GM18498 (cell line): ENCODE measurements around the gene ZNF343.
"Not testable (repeated sequence)": the region's sequence is repeated elsewhere in the genome, so short reads cannot be mapped to it uniquely, and the experiment has no call there.

Experiments used
- ATAC-seq: cut with Tn5 transposase; IDR thresholded peaks from one replicate; pipeline ENCODE4 v1.9.1; 2021; ENCODE audit warnings: mild to moderate bottlenecking, moderate library complexity; ENCODE audit not compliant: unreplicated experiment

ZNF343 gene

GRCh38 chr20:2508631-2509467, at the start of gene ZNF343:
TSS of gene ZNF343 (minus strand) at chr20:2508915. CDS start at chr20:2493895, 15,020 bp downstream.
- peak; percentile 97 for ATAC-seq

GRCh38 chr20:2557873-2558580, 49.3 kb upstream of the ZNF343 start:
- no peak for ATAC-seq

- ATAC-seq: no peak
Measured at GRCh38 chr20:2545594-2545993, 36.9 kb upstream of the ZNF343 start.

GRCh38 chr20:2544211-2544610, 35.5 kb upstream of the ZNF343 start:
- ATAC-seq: no peak

- ATAC-seq: no peak
Measured at GRCh38 chr20:2542361-2542760, 33.6 kb upstream of the ZNF343 start.

GRCh38 chr20:2541940-2542339, 33.2 kb upstream of the ZNF343 start:
- no peak for ATAC-seq

- ATAC-seq: no peak
Measured at GRCh38 chr20:2538931-2539720, 30.4 kb upstream of the ZNF343 start.

- no peak for ATAC-seq
Measured at GRCh38 chr20:2538356-2538755, 29.6 kb upstream of the ZNF343 start.

- ATAC-seq: no peak
Measured at GRCh38 chr20:2537101-2537500, 28.4 kb upstream of the ZNF343 start.

- no peak for ATAC-seq
Measured at GRCh38 chr20:2536560-2536986, 27.9 kb upstream of the ZNF343 start, which contains the start of gene TMC2. TSS of gene TMC2 (plus strand) at chr20:2536573. CDS start at chr20:2536622, 49 bp downstream.

GRCh38 chr20:2535711-2536559, 27.2 kb upstream of the ZNF343 start:
- no peak for ATAC-seq

GRCh38 chr20:2533118-2533517, 24.4 kb upstream of the ZNF343 start:
- ATAC-seq: no peak

- ATAC-seq: no peak
Measured at GRCh38 chr20:2528671-2529271, 20.1 kb upstream of the ZNF343 start.

- ATAC-seq: no peak
Measured at GRCh38 chr20:2527762-2528161, 19.0 kb upstream of the ZNF343 start.

GRCh38 chr20:2526218-2526583, 17.5 kb upstream of the ZNF343 start:
- not testable (repeated sequence) for ATAC-seq

GRCh38 chr20:2524709-2525506, 16.2 kb upstream of the ZNF343 start:
- peak; percentile 41 for ATAC-seq

GRCh38 chr20:2523919-2524708, 15.4 kb upstream of the ZNF343 start:
- ATAC-seq: peak; percentile 71

- not testable (repeated sequence) for ATAC-seq
Measured at GRCh38 chr20:2522826-2523429, 14.2 kb upstream of the ZNF343 start.
